C4-2B (cell line): ENCODE measurements around the gene CCDC158.

Experiments used
- CTCF ChIP-seq: fragments of 450-650 bp; conservative IDR thresholded peaks from 2 replicates; pipeline ENCODE4 v1.5.1; 2017; ENCODE audit warnings: mild to moderate bottlenecking
- ZFX ChIP-seq: fragments of 450-650 bp; IDR thresholded peaks from 2 replicates; pipeline ENCODE4 v1.6.1; 2017

GRCh38 chr4:76334885-76335284 lies 86.1 kb downstream of the CCDC158 start:
- no peak for TF ChIP-seq CTCF
- TF ChIP-seq ZFX = no peak
